HG02610 (cell line): ENCODE measurements around the gene ANKS1B.

ENCODE experiments used
- ATAC-seq: cut with Tn5 transposase; IDR thresholded peaks from one replicate; pipeline ENCODE4 v1.9.1; 2021; ENCODE audit warnings: mild to moderate bottlenecking, moderate library complexity; ENCODE audit not compliant: unreplicated experiment

Gene ANKS1B

DNA sequence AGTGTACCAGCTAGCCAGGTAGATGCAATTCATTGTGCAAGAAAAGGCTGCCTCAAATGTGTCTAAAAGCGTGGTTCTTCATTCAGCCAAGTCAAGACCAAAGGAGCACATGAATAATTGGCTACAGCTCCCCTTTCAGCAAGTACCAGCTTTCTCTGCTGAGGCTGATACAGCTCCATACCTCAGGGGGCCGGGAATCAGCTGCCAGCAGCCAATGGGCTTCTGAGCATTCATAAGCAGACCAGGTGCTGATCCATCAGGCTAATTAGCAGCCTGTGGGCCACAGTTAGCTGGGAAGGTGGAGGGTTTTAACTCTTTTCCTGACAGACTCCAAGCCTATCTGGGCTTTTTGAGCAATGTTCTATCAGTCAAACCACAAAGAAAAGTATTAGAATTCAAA is 1075.0 kb downstream of the ANKS1B start:
- no peak for ATAC-seq

DNA sequence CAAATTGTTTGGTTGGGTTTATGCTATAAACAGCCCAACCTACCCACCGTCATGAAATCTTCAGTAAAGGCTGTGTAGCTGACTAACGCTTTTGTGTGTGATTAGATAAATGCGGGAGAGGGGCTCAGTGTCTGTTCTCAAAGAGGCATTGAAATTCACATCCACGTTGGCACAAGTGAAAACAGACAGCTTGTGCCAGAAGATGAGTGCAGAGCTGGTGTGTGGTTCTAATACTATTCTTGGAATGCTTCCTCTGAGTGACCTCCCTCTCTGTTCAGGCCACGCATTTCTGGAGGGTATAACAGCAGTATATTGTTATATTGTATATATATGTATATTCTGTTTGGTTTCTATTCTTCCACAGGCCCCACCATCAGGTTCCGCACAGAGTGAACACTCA is 1075.9 kb downstream of the ANKS1B start:
- no peak for ATAC-seq

DNA sequence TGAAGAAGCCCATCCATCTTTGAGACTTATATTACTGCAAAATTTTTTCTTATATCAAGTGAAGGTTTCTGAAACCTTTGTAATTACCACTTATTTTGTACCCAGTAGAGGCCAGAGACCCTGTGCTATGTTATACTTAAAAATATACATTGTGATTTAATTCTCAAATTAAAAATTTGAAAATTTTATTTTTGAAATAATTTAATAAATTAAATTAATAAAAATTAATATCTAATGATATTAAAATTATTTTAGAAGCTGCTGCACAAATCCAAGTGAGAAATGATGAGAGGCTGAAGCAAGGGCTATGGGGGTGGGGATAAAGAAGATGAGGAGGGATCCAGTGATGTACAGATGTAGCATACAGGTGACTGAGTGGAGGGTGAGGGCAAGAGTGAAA is 1080.9 kb downstream of the ANKS1B start:
- no peak for ATAC-seq

DNA sequence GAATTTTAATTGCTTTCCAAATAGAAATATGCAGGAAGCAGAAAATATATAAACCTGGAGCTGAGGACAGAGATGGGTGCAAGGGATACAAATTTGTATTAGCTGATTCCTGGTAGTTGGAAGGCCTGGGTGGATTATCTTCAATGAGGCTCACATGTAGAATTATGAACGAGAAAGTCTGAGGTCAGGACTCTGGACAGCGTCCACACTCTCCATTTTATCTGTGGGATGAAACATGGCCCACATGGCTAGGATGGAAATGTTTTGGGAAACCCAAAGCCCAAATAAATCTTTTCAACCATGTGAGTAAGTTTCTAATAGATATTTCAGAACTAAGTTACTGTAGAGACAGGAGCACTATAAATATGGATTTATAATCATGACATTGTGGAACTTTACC is 1083.5 kb downstream of the ANKS1B start:
- no peak for ATAC-seq

DNA sequence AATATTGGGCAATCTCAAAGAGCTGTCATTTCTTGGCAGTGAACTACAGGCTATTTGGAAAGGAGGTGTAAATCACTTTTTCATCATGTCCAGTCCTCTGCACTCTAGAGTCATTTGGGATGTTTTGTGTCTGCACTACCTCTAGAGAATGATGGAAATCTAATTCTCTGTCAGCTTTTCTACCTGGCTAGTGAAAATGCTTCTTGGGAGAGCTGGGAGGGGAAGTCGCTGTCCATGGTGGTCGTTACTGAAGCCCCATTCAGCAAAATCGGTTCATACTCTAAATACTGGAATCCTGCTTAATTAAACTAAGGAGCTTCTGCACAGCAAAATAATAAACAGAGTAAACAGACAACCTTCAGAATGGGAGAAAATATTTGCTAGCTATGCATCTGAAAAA is 1087.8 kb downstream of the ANKS1B start:
- ATAC-seq, result no peak

DNA sequence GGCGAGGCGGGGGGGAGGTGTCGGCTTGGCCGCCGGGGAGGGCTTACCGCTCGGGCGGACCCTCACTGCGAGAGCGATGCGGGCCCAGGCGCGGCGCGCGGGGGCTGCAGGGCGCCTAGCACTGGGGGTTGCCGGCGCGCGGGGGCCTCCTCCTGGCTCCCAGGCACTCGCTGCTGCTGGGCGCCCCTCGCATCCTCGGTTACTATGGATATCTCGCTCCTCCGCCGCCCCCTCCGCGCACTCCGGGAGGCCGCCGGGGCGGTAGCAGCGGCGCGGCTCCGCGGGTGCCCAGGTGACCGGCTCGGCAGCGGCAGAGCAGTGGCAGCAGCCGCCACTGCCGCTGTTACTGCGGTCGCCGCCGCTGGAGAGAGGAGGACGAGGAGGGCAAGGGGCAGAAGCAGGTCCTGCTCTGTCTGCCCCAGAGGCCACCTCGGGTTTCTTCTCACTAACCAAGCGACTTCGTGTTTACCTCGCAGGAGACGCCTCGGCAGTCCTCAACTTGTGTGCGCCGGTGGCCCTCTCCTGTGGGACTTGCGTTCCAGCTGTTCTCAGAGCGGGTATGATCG is 1089.6 kb downstream of the ANKS1B start:
- ATAC-seq, result no peak

DNA sequence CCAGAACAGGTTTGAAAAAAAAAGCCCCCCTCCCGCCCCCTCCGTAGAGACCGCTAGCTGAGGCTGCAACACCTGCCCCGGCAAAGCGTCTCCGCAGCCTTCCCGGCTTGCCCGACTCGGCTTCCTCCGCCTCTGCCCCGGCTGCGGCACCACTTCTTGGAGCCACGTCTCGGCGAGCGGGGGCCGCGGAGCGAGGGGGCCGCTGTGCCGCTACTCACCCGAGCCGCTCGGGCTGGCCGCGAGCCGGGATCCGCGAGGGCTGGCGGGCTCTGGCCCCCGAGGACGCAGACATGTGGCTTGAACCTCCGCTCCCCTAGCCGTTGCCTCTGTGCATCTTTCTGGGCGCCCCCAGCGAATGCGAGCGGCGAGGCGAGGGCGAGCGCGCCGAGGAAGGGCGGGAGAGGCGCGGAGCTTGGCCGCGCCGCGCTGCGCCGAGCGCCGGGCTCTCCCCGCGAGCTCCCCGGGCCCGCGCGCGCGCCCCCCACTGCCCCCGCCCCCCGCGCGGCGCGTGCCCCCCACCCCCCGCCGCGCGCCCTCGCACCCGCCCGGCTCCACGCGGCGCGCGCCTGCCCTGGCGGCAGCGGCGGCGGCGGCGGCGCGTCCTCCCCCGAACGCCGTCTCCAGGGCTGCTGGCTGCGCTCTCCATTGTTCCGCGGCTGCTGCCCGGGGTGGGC is 1090.2 kb downstream of the ANKS1B start:
- no peak for ATAC-seq

DNA sequence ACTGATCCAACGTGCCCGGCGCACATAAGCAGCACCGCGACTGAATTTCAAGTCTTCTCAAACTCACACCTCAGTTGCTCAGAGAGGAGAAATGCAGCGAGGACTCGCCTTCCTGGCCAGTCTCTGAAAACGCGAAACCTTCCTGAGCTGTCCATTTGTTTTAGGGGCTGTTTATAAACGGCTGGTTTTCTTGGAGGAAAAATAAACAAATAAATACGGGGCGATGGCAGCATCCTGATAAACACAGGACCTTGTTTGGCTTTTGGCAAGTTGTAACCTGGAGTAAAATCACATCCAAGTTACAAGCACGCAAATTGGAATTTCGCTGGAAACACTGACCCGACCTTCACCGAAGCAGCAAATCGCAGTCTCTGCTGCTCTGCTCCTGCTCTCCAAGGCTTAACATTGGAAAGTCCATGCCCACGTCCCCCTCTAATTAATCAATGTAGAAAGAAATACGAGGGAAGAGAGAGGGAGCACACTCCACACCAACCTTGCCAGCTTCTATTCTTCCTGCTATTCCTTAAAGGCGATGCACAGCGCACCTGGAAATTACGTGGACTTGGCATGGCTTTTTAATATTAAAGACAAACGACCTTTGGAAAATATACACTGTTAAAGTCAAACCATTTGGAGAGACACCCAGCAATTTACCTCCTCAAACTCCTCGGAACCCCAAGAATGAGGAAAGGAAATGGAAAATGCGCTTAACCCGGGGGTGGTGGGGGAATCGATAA is 1090.9 kb downstream of the ANKS1B start:
- no peak for ATAC-seq

DNA sequence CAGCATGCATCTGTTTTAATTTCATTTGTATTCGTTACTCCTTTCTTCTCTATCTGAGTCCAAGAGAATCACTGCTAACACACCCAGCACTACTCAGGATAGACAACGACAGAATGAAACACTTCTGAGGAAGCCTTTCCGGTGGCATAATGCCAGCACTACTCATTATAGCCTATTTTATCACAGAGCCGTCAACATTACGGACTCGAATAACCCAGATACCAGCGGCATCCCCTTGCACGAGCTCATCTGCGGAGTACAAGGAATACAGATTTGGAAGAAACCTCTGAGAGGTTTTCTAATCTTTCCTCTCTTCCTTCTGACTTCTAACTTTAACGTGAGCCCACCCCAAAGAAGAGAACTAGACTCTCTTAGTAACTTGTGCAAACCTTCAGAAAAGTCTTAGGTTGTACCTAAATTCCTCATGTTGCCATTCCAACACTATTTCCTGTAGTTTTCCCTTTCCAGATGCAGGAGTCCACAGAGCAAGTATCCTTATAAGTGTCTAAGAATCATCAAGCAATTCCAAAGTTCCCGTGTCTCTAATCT is 1091.5 kb downstream of the ANKS1B start:
- ATAC-seq, result no peak

DNA sequence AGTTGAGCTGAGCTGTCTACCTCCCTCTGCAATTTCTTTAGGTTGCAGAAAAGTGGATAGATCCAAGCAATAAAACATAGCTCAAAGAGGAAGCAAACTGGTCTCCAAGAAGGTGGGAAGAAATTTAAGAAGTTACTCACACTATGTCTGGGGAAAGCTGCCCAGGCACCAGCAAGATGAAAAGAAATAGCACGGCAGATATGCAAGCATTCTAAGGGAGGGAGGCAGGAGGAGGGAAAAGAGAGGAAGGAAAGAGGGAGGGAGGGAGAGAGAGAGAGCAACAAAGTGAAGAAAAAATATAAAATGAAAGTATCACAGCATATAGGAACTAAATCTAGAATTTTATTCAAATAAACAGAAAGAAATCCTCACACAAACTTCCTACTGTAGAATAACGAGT is 1099.0 kb downstream of the ANKS1B start:
- ATAC-seq, result no peak

DNA sequence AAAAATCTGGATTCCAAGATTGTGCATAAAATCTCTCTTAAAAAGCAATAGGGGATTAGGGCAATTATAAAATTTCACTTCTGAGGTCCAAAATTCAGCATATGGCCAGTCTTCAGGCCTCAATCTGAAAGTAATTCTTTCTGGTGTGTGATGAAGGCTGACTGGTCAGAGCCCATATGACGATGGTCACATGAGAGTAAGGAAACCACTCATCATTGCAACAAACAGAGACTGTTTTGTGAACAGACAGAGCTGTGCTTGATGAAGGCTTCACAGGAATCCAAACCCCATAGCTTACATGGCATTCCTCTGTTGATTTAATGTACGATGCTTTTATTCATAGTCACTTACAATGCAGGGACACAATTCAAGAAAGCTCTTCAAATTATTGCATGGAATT is 1101.5 kb downstream of the ANKS1B start:
- ATAC-seq, result no peak

DNA sequence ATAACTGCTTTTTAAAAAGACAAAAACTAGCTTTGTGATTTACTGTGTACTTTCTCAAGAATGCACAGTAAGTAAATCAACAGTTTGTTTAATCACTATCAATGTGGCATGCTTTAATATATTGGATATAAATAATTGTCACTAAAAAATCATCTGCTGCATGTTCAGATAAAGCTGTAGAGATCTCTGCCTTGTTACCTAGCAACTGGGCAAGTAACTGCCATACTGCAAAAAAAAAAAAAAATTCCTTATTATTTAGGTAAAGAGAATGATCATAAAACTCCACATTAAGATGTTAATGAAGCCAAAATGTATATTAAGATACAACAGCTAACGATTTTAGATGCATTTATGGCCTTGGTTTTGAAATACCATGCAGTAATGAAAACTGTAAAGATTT is 1102.2 kb downstream of the ANKS1B start:
- ATAC-seq, result no peak

DNA sequence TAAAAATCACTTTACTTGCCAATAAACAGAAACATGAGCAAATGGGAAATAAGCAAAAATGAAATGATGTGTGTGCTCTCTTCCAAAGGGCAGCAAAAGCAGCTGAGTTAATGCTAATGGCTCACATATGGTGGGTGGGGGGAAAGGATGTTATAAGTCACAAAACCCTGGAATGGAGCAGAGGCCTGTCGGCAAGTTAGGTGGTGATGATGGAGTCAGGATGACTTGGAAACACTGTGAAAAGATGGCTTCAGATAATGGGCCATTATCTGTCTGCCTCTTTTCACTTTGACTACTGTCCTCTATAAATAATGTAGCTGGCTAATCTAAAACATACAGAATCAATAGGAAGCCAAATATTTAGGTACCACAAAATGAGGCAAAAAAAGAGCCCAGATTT is 1111.0 kb downstream of the ANKS1B start:
- ATAC-seq, result no peak

DNA sequence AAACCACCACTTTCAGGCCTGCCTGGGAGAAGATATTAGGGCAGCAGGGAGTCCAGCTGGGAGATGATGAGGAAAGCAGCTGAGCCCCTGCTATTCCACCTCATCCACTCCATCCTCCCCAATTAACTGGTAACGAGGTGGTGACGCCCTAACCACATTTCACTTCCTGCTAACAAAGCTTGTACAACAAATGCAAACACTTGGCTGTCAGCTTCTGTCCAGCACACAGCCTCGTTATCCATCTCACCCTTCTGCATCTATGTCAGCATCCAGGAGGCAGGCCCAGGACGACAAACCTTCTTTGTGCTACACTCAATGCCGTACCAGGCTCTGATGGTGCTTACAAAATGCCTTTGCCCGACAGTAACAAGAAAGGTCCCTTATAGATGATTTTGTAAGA is 1114.2 kb downstream of the ANKS1B start:
- no peak for ATAC-seq

DNA sequence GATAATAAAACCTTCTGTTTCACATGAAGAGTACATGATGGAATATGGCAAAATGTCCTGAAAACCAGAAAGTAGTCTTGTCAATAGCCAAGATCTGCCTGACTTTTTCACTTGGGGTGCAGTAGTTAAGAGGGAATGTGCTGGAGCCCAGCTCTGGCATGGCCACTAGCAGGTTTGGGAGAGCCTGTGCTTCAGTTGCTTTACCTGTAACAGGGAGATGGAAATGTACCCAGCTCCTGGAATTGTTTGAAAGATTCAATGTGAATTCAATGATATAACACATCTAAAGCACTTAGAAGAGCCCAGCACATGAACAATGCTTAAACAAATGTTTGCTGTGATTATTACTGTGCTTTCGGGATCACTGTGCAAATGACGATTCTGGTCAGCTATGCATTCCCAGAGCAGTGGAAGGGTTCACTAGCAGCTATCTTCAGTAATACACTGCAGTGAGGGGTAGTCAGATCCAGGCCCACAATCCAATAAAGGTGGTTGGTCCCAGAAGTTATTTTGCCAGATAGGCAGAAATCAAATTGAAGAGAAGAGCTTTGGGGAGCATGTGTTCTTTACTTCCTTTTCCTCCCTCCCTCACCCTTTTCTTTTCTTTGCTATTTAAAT is 1114.7 kb downstream of the ANKS1B start:
- no peak for ATAC-seq

DNA sequence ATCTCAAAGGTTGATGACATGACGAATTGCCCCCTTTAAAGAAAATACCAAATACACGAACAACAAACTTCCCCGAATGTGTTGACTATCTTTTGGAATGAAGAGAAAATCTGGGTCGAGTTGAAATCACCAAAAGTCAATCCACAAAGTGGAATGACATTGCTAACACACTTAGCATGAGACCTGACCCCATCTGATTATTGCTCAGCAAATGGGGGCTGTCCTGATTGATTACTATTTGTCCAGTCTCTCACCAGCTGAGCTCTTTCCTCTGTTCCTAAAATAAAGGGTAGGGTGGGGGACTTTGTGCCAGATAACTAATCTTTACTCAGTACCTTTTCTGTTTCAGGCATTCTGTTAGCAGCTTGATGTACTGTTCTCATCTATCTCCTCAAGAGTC is 1116.2 kb downstream of the ANKS1B start:
- no peak for ATAC-seq

DNA sequence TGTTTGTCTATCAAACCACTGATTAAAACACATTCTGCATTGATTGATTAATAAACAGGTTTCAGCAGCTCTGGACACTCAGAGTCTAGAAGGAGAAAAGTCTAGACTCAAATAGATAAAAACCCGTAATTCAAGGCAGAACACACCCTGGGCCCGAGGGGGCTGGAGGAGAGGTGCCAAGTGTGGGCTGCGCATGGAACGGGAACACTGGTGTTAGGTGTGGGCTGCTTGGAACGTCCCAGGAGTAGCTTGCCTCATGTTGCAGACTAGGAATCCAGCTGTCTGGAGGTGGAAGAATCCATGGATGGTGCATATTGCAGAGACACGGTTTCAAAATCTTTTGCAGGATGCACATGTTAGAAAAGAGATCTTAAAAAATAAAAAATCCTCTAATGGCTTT is 1116.7 kb downstream of the ANKS1B start:
- ATAC-seq, result no peak

DNA sequence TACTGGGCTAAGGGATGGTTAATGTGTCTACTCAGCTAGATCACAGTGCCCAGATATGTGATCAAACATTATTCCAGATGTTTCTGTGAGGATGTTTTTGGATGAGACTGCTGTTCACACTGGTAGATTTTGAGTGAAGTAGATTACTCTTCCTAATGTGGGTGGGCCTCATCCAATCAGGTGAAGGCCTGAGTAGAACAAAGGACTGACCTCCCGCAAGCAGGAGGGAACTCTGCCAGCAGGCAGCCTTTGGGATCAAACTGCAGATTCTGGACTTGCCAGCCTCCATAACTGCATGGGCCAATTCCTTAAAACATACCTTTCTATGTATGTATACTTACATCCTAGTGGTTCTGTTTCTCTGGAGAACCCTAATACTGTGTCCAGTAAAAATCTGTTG is 1120.4 kb downstream of the ANKS1B start:
- no peak for ATAC-seq

DNA sequence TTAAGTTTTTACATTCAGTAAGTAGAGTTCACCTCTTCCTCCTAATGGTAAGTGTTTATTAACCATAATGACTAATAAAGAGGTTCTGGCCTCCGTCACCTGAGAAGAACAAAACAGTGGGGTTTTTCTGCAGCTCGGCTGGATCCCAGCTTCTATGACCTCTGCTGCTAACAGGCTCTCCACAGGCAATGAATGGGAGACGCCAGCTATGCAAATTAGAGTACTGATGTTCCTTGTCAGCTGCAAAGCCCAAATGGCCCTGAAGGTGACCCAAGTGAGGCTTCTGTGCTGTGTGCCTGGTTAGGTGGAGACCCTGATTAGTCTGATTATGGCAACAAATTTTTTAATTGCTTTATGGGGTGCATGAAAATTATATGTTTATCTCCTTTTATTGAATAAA is 1121.6 kb downstream of the ANKS1B start:
- ATAC-seq, result no peak

DNA sequence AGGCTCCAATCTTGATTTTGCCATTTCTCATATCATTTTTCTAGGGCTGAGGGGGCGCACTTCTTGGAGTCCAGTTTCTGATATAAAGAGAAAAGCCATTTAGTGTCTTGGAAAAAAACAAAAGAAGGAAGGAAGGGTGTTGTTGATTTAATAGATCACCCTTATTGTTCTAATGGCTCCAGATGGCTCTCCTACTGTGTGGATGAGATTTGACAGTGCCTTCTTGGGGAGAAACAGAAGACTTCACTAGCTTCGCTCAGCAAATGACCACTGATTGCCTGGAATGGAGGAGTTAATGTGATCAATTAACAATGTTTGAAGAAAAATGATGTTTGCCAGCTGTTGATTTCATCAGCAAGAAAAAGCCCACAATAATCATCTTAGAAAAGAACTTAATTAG is 1123.5 kb downstream of the ANKS1B start:
- ATAC-seq, result no peak

DNA sequence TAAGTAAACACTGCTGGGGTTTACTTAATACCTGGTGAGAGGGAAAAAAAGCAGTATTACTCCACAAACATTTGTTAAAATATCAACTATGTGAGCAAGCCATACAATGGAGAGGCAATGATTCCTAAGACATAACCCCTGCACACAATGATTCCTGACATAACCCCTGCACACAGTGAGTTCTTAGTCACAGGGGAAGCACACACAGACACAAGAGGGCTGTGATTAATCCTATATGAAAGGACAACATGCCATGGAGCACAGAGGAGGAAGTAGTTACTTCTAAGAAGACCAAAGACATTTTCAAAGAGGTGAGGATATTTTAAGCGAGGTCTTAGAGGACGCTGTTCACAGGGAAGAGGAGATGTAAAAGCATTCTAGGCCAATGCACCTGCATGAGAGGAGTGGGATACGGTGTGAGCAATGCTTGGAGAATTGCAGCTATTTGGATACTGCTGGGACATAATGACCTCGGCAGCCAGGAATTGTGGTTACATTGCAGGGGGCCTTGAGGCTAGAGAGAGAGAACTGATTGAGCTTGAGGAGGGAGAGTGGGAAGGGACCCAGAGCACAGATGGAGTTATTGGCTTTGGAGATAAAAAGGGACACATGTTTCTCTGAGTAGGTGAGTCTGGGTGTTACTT is 1127.7 kb downstream of the ANKS1B start:
- no peak for ATAC-seq
